NCI-H774 (cell line): Measurements from ENCODE around the gene FECH.
A peak's percentile ranks its signal among the peaks of the same experiment; 100 is the strongest.
"Not testable (repeated sequence)": the region's sequence is repeated elsewhere in the genome, so short reads cannot be mapped to it uniquely, and the experiment has no call there.

ENCODE experiments used
- DNase-seq: peaks from one replicate; lab custom pipeline; 2025; lab: John Stamatoyannopoulos, UW

Gene FECH, protein sequence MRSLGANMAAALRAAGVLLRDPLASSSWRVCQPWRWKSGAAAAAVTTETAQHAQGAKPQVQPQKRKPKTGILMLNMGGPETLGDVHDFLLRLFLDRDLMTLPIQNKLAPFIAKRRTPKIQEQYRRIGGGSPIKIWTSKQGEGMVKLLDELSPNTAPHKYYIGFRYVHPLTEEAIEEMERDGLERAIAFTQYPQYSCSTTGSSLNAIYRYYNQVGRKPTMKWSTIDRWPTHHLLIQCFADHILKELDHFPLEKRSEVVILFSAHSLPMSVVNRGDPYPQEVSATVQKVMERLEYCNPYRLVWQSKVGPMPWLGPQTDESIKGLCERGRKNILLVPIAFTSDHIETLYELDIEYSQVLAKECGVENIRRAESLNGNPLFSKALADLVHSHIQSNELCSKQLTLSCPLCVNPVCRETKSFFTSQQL

DNA sequence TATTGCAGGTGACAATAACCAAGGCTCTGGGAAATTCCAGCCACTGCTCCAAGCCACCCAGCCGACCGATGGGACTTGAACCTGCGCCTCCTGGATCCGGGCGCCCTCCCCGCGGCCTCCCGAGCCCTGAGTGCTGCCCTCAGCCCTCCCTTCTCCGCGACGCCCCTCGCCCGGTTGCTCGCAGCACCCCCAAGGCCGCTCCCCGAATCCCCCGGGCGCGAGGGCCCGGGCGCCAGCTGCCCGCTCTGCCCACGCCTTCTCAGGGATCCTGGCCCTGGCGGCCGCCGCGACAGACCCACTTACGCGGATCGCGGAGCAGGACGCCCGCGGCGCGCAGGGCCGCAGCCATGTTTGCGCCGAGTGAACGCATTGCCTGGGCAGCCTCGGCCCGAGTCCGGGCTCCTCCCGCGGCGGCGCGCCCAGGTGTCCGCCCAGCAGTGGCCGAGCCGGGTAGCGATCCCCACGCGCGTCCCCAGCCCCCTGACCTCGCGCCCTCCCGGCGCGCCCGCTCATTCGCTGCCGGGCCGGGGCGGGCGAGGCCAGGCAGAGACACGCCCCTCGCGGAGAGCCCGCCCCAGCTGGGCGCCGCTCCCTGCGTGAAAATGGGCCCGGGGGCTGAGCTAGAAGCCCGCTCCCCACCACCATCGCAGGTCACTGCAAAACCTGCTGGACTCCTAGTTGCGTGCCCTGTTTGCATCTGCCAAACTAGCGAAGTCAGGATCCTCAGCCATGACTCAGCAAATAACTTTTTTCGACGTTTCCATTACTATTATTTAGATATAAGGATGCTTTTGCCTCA, at the start of gene FECH:
FECH (minus strand) TSS at position 452 of the 799 bp plus-strand sequence; CDS start at position 370, 82 bp downstream.
- peak; percentile 40 for DNase-seq

DNA sequence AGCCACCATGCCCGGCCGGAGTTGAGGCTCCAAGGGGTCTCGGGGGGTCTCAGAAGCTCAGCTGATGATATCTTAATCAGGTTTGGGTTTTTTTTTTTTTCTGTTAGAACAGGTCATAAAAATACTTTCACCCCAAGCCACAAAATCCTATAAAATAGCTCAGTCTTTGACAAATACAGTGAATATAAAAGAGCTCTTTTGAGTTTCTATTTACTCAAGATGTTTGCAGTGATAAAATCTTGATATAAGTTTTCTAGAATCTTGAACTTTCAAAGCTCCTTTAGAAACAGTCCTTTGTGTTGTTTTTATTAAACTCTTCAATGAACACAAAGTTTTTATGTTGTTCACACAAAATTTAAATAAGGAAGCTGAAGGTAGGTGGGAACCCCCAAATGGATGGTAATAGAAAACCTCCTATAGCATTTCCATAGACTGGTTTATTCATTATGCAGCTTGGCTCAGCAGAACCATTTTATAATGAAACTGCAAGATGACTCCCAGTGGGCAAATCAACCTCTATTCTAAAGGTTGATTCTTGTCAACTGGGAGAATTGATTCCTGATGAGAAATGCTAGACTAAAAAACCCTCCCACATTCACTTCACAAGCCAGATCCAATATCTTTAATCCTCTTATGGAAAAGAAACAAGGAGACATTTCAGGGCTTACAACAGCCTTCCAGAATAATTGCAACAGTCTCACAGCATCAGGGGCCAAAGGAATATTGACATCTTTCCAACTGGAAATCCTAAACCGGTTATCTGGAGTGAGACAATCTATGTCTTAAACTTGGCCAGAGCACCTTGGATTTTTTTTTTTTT, 48.7 kb upstream of the FECH start:
- DNase-seq, result no peak

DNA sequence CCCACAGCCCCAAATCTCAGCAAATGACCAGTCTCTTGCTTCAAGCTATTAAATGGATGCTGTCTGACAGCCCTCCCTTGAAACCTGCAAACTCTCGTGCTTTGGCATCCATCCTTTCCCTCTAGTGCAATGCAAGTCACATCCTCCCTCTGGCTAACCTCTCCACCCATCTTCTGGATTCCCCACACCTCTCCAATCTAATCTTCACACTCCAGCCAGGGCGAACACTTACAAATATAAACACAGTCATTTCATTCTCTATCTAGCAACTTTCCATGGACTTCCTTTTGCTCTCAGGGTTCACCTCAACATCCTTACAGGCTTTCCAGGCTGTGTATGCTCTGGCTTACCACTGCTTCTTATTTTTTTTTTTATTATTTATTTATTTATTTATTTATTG, 45.2 kb upstream of the FECH start:
- no peak for DNase-seq

DNA sequence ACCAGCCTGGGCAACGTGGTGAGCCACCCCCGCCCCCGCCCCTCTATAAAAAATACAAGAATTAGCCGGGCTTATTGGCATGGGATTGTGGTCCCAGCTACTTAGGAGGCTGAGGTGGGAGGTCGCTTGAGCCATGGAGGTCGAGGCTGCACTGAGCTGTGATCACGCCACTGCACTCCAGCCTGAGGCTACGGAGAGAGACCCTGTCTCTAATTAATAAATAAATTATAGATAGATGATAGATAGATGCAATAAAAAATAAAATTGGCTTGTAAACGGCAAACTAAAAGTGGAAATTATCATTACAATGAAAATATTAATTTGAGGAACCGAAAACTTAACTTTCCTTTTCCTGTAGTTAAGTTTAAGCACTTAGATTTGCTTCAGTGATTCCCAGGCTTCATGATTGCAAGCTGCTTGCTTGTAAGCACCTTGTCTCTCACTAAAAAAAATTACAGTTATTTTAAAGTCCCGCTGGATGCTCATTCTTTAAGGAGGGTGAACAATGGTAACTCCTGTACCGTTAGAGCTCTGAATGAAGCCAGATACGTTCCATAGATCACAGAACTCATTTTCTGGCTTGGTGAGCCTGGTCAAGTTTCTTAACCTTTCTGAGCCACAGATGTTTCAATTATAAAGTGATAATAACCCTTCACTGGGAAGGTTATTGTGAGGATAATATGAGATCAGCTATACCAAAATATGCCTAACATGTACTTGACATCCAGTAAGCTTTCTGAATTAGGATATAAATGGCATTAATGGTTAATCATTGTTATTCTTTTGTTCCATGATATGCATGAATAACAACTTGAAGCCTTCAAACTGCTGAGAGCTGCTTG, 44.5 kb upstream of the FECH start:
- no peak for DNase-seq

DNA sequence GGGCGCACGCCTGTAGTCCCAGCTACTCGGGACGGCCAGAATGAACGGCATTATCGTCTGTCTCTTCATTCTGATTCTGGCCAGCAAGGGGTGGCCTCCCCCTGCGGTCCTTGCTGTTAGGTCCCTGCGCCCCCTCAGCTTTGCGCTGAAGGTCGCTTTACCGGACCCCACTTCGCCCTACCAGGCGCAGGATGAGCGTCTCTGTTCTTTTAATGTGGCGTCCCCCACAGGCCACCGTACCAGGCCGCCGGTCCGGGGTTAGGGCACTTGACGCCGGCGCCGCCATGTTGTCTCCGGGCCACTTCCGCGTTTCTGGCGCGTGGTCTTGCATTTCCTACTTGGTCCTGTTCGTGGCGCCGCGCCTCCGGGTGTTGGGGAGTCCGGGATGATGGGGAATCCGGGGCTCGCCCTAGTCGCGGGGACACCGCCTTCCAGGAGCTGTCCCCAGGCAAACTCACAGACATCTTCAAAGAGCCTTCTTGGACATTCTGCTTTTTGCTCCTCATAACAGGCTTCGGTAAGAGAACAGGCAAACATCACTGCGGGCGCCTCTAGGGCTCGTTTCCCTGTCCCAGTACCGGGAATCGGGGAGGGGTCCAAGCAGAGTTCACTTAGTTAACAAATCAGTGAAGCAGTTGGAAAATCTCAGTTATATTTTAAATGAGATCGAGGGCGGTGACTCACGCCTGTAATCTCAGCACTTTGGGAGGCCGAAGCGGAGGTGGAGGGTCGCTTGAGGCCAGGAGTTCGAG, 43.7 kb upstream of the FECH start:
- DNase-seq, result peak; percentile 92

DNA sequence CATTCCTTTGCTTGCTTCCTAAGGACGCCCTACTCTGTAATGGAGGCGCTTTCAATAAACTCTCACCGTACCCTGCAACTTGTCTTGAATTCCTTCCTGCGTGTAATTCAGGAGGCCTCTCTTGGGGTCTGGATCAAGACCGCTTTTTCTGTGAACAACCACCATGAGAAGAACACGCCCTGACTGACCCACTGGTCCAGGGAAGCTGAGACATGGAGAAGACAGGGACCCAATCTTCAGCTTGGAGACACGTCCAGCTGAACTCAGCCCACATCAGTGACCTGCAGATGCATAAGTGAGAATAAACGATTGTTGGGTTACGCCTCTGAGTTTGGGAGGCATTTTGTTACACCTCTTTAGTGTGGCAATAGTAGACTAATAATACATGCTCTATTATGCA, 42.9 kb upstream of the FECH start:
- DNase-seq, result no peak

DNA sequence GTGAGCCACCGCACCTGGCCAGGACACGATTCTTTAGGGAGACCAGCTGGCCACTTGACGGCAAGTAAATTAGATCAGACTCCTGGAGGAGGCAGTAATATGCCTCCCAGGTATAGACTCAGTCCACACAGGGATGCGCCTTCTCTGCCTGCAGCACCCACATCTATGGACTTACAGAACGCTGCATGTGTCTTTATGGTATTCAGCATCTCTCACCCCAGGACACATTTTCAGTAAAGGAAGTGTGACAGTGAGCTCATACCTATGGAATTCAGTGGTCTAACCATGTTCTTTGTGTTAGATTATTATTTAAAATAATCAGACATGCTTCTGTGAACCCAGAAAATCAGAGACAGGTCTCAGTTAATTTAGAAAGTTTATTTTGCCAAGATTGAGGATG, 41.0 kb upstream of the FECH start:
- DNase-seq, result no peak

DNA sequence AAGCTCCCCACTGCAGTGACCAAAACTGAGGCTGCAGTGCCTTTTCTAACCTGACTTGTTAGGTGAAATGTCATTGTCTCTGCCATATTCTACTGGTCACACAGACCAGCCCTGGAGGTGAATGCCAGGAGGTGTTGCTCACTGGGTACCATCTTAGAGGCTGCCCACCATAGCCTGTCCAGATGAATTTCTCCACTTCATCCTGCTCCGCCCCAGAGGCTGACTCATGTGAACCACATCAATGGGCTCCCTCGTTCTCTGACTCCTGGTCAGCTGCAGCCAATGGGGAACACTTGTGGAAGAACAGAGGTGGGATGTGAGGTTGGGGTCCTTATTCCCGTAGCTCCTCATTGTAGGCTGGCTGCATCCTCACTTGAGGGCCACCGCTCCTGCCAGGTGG, 38.5 kb upstream of the FECH start:
- no peak for DNase-seq

DNA sequence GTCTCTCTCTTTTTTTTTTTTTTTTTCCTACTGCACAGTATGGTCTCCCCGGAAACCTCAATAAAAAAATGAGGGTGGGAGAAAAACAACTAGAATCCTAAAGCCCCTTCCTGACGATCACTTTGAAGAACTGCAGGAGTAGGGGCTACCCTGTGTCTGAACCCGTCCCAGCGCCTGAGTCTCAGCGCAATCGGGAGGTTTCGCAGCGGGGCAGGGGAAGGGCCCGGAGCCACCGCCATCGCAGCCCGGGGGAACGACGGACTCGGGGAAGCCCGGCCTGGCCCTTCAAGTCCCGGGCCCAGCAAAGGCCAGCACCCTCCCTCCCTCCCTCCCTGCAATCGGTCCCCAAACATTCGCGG, 34.7 kb upstream of the FECH start:
- DNase-seq, result no peak

DNA sequence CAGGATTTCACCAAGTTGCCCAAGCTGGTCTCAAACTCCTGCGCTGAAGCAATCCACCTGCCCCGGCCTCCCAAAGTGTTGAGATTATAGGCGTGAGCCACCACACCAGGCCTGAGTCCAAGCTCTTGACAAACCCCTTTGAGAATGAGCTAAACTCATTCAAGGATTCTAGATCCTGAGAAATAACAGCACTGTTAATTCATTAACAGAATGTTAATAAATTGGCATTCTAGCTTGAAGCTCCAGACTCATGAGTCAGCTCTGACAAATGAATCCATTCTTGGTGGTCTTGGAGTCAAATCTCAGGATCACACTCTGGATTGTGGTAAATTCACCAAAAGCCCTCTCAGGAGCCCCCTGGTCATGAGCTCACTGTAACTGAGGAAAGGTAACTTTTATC, 33.4 kb upstream of the FECH start:
- DNase-seq, result no peak

DNA sequence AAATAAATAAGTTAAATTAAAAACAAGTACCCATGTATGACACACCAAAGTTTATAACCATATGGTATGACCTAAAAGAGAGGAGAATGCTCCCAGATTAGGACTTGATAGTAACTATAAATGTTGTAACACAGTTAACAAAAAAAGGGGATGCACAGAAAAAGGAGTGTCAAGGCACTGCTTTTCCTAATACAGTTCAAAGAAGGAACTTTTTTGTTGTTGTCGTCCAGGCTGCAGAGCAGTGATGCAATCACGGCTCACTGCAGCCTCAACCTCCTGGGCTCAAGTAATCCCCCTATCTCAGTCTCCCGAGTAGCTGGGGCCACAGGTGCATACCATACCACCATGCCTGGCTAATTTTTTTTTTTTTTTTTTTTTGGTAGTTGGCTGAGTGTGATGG, 32.4 kb upstream of the FECH start:
- no peak for DNase-seq

DNA sequence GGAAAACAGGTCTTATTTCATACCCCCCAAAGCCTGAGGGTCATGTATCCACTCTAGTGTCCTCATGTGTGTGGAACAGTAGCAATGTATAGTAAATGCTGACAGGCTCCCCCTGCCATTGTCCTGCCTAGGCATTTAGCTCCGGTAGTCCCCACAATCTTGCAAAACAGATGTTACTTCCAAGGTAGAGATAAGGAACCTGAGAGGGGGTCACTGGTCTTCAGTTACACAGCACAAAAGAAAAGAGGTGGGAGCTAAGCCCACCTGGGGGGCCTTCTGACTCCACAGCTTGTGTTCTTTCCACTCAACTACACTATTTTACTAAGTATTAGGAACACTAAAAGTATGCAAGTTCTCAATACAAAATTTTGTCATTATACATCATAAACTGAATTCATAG, 17.4 kb upstream of the FECH start:
- DNase-seq, result no peak

DNA sequence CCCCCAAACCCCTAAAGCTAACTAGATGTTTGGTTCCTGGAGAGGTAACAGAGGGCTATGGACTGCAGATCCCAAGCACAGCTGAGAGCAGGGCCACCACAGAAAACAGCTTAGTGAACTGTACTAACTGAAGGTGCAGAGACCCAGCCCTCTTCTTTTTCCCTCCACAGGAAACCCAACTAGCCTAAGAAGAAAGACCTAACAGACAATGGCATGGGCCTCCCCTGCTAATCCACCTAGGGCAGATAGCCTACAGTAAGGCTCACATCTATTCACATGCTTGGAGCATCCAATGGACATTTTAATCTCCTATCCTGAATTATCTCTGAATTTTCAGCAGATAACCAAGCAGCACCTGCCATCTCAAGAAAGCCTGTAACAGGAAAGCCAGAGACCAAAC, 8.8 kb upstream of the FECH start:
- DNase-seq, result no peak

DNA sequence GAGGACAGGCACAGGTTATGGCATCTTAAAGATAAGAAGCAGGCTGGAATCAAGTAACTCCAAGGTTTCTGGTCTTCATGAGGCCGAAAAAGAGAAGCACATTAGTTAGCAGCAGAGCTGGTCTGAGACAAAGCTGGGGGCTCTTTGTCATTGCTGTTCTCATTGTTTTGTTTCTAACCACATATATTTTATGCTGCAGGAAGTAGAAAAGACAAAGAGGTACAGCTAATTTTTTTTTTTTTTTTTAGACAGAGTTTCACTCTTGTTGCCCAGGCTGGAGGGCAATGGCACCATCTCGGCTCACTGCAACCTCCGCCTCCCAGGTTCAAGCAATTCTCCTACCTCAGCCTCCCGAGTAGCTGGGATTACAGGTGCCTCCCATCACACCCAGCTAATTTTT, 6.2 kb upstream of the FECH start:
- DNase-seq, result not testable (repeated sequence)

DNA sequence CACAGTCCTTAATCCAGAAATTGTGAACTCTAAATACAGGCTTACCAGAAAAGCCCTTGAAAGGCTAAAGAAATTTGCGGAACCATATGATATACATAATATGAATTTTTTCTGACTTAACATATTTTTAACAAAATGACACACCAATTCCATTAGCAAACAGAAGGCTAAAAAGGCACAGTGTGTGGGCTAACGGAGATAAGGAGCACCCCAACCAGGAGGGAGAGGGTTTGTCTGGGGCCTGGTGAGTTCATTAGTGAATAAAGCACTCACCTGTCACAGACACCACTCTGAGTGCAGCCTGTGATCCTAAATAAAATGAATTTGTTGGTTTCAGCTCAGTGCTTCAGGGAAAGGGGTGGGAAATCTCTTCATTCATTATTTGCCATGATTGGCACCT, 2.7 kb upstream of the FECH start:
- DNase-seq, result no peak

DNA sequence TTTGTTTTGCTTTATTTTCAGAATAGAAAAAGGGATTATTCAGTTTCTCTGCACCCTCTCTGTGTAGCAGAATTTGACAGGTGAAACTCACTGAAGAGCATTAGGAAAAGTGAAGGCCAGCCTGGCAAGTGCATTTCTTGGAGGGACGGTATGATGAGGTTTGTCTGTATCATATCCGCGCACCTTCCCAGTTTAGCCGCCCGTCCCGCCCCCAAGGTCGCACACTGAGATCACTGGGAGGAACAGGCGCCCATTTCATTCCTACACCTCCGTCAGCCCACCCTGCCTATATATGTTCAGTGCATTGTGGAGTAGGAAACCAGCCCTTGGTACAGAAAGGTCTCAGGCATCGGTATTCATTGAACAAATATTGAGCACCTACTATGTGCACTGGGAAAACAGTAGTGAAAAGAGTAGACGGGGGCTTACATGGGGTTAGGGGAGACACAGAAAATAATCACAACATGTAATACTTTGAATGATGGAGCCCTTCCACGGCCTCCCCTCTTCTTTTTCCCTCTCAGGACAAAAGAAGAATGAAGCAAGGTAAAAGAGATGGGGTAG, 678 bp upstream of the FECH start:
- no peak for DNase-seq

DNA sequence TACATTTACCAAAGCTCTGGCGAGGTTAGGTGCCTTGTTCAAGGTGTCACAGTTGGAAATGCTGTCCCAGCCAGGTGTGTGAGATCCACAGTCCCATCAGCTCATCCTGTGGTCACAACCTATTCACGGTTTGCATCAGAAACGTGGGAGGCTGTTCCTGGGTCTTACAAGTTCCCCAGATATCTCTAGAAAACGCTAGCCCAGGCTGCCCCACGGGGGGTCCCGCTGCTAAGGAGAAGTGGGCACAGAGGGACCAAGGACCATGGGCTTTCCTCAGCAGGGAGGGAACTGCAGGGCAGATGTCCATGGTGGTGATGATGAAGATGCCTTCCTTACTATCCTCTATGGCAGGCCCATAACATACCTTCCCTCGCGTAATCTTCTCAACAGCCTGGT, 649 bp downstream of the FECH start:
- DNase-seq, result no peak

DNA sequence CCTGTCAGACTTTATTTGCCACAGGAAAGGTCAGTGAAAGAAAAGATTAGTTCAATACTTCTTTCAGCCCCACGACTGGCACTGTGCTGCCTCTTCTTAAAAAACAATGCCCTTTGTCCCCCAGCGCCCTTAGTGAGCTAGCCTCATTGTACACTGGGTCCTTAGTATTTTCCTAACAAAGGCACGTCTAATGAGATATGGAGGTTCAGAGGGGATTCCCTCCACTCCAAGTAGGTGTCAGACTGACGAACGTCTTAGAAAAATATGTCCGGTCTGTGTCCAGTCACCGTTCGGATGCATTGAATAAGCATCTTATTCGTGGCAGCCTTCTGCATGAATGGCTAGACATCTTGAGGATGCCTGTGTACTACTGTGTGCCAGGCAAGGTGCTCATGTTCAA, 1.1 kb downstream of the FECH start:
- DNase-seq, result no peak

DNA sequence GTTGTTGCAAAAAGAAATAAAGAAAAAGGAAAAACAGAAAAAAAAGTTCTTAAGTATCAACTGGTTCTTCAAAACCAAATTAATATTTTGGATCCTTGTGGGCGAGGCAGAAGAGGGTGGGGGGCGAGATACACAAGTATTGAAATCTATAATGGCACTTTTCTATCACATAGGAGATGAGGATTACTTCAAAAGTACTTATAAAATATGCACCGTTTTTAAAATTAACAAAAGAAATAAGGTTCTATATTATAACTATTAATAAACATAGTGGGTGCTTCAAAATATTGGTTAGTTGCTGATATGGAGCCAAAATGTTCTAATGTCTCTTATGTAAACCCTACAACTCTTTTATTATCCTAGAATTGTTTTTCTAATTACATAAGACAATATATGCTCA, 2.1 kb downstream of the FECH start:
- no peak for DNase-seq

DNA sequence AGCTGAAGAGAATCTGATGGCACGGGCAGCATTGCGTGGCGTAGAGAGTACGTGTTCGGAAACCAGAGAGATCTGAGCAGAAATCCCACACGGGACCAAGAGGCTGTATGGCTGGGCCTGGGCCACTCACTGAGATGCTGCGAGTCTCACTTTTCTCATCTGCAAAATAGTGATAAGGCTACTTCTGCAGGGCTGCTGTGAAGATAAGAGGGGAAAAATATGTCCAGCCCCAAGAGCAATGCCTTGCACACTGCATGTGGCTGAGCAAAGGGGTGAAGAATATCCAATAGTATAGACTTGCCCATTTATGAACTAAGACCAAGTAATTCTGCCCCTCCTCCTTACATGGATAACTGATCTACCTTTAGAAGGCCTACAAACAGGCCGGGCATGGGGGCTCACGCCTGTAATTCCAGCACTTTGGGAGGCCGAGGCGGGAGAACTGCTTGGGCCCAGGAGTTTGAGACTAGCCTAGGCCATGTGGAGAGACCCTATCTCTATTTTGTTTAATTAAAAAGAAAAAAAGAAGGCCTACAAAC, 3.1 kb downstream of the FECH start:
- no peak for DNase-seq
